HG03558 (cell line): Measurements from ENCODE around the gene ITM2B.

ENCODE experiments used
- ATAC-seq: cut with Tn5 transposase; IDR thresholded peaks from one replicate; pipeline ENCODE4 v1.9.1; 2021; ENCODE audit warnings: moderate number of reproducible peaks; ENCODE audit not compliant: unreplicated experiment; ENCODE audit errors: extremely low read depth

Gene ITM2B

GRCh38 chr13:48302871-48303358 lies 69.9 kb downstream of the ITM2B start:
- no peak for ATAC-seq

GRCh38 chr13:48303359-48304142 lies 70.5 kb downstream of the ITM2B start, which contains the start of gene RB1:
RB1 (plus strand) TSS chr13:48303751; CDS start chr13:48303913, 162 bp downstream.
- peak; percentile 39 for ATAC-seq

- peak; percentile 83 for ATAC-seq
Observed at GRCh38 chr13:48304143-48304876, 71.3 kb downstream of the ITM2B start.

GRCh38 chr13:48311223-48311622 lies 78.2 kb downstream of the ITM2B start:
- ATAC-seq = no peak

- no peak for ATAC-seq
Observed at GRCh38 chr13:48315969-48316650, 83.1 kb downstream of the ITM2B start.

- no peak for ATAC-seq
Observed at GRCh38 chr13:48316826-48317510, 84.0 kb downstream of the ITM2B start.

- no peak for ATAC-seq
Observed at GRCh38 chr13:48317511-48318376, 84.7 kb downstream of the ITM2B start.

GRCh38 chr13:48318377-48318811 lies 85.4 kb downstream of the ITM2B start:
- ATAC-seq = no peak

- no peak for ATAC-seq
Observed at GRCh38 chr13:48318821-48319511, 86.0 kb downstream of the ITM2B start.
